Lower lobe of right lung (tissue), 2 donors: Measurements from ENCODE around the gene ARHGAP22. TPM values are rescaled to one million over a fixed set of nuclear protein-coding genes. Genes with fewer than 3 reads are reported as not detected.
A peak's percentile ranks its signal among the peaks of the same experiment; 100 is the strongest.

Experiments
- ATAC-seq, 2 donors: fragments of 200-7000 bp; cut with Tn5 transposase; one replicate each; pipeline ENCODE4 v1.9.1; 2020 to 2022; ENCODE audit warnings: mild to moderate bottlenecking in 2 of 2, moderate library complexity in 2 of 2
- DNase-seq: peaks from one replicate; pipeline ENCODE4 v3.0.0-alpha.2; 2020
- H3K27ac ChIP-seq: fragments of 200-600 bp; one replicate; pipeline ENCODE4 v1.8.0; 2022
- H3K27me3 ChIP-seq: fragments of 200-600 bp; one replicate; pipeline ENCODE4 v1.8.0; 2022; ENCODE audit warnings: low read depth
- H3K36me3 ChIP-seq: fragments of 200-600 bp; one replicate; pipeline ENCODE4 v1.8.0; 2022; ENCODE audit warnings: mild to moderate bottlenecking
- H3K4me1 ChIP-seq: fragments of 200-600 bp; one replicate; pipeline ENCODE4 v1.8.0; 2022
- H3K4me3 ChIP-seq: fragments of 200-600 bp; one replicate; pipeline ENCODE4 v1.8.0; 2022; ENCODE audit warnings: mild to moderate bottlenecking
- H3K9me3 ChIP-seq: fragments of 200-600 bp; one replicate; pipeline ENCODE4 v1.8.0; 2022
- CTCF ChIP-seq: fragments of 200-600 bp; IDR thresholded peaks from one replicate; pipeline ENCODE4 v1.8.0; 2022; ENCODE audit warnings: antibody characterized with exemption, mild to moderate bottlenecking
- intact Hi-C: fragments of 100-400 bp; cut with DNase I; formaldehyde crosslinking; loops from one replicate; pipeline ENCODE4 v1.11.0; 2022
- total RNA-seq: library from RNA; stranded (reverse); fragmentation: NEBNext Ultra II Directional; extraction: Animal tissue kit (Norgen Biotek cat#: 25700); gene quantifications from one replicate; pipeline ENCODE4 v1.2.1, GENCODE V29; 2021
- donor health status: DM: no; HTN: yes; CAD: no; lungs with severe emphysema.

The ARHGAP22 gene
- total RNA-seq, 1 donor from 2014 or later = 9.6 TPM

GRCh38 chr10:48604039-48604990 is 558 bp downstream of the ARHGAP22 start:
- H3K27ac ChIP-seq = no peak overlapping the region
- peak; percentile 24 to 25 for ATAC-seq

DNA sequence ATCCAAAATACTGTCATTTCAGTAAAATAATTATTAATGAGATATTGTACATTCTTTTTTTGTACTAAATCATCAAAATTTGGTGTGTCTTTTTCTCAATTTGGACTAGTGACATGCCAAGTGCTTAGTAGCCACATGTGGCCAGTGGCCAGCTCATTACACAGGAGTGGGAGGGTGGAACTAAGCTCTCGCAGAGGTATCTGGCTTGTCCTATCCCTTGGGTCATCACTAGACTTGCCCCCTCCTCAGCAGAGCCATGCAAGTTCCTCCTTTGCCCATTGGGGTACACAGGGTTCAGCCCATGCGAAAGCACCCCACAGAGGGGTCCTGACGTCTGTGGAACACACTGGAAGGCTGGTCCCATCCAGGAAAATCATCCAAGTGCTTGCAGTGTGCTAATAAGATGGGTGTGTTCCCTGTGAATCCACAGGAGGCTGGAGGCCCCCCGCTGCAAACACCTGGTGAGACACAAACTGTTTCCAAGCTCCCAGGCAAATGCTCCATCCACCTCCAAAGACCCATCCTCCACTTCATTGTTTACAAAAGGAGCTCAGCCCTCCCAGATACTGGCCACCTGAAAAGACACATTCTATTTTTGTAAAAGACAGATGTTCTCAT is 1.3 kb downstream of the ARHGAP22 start:
- Histone ChIP-seq H3K36me3 (no peaks in the 10 kb centered on the region), H3K9me3 (no peaks in the 10 kb centered on the region), H3K27ac (no peak overlapping the region), H3K4me1 (peaks cover 26% of the 10 kb centered on the region), H3K4me3 (no peak overlapping the region), H3K27me3 (peaks cover 13% of the 10 kb centered on the region)
- DNase-seq (no peak), ATAC-seq (no peak)
- no peak for TF ChIP-seq CTCF
- intact Hi-C loops = no loop called here

More at GRCh38 chr10:48604039-48604990, 558 bp downstream of the ARHGAP22 start:
- peak; percentile 56 for DNase-seq
- no peak for TF ChIP-seq CTCF
- Histone ChIP-seq H3K4me3 (peak overlapping the region; percentile 52), H3K36me3 (no peaks in the 10 kb centered on the region), H3K27me3 (peaks cover 13% of the 10 kb centered on the region), H3K4me1 (peaks cover 26% of the 10 kb centered on the region), H3K9me3 (no peaks in the 10 kb centered on the region)
- intact Hi-C loops = no loop called here

GRCh38 chr10:48602401-48603135 is 2.3 kb downstream of the ARHGAP22 start:
- no peak for TF ChIP-seq CTCF
- no peak overlapping the region for H3K27ac ChIP-seq
- intact Hi-C loops = no loop called here
- no peak overlapping the region for H3K4me3 ChIP-seq
- no peak for ATAC-seq
- peaks cover 26% of the 10 kb centered on the region for H3K4me1 ChIP-seq
- H3K27me3 ChIP-seq = peaks cover 13% of the 10 kb centered on the region
- H3K36me3 ChIP-seq = no peaks in the 10 kb centered on the region
- no peak for DNase-seq
- no peaks in the 10 kb centered on the region for H3K9me3 ChIP-seq

DNA sequence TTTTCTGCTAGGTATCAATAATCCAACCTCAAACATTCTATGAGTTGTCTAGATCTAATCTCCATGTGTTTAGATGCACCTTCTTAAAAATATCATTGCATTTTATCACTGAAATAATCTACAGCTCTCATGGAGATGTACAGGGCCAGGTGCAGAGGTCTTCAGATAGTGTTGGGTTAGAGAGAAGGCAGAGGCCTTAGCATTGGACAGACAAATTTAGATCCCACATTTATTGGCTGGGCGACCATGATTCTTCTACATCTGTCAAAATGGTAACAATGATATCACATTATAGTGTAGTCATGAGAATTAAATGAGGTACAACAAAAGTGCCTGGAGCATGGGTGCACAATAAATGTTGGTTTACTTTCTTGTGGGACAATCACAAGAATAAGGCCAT is 3.1 kb downstream of the ARHGAP22 start:
- TF ChIP-seq CTCF = no peak
- Histone ChIP-seq H3K4me1 (peaks cover 26% of the 10 kb centered on the region), H3K27me3 (peaks cover 13% of the 10 kb centered on the region), H3K36me3 (no peaks in the 10 kb centered on the region), H3K9me3 (no peaks in the 10 kb centered on the region), H3K27ac (no peak overlapping the region), H3K4me3 (no peak overlapping the region)
- DNase-seq (no peak), ATAC-seq (no peak)
- intact Hi-C loops = no loop called here
